ENCODE measurements around the gene TOR1B.

TOR1B gene

GRCh38 chr9:129814432-129815223 lies 11.6 kb downstream of the TOR1B start:
- peak in 2 of 4 experiments; percentile 15 to 23 for DNase-seq

- DNase-seq: no peak
Measured at GRCh38 chr9:129815278-129815677, 12.3 kb downstream of the TOR1B start.

GRCh38 chr9:129816501-129817435 lies 13.8 kb downstream of the TOR1B start:
- DNase-seq: peak; percentile 77 to 92 (median 88)

- peak; percentile 18 to 60 (median 40) for DNase-seq
Measured at GRCh38 chr9:129822898-129823541, 20.0 kb downstream of the TOR1B start.

- peak in 1 of 4 experiments; percentile 34 for DNase-seq
Measured at GRCh38 chr9:129823542-129823934, 20.6 kb downstream of the TOR1B start.

- DNase-seq: peak; percentile 96 to 97 (median 97)
Measured at GRCh38 chr9:129823935-129824601, 21.1 kb downstream of the TOR1B start, which contains the start of gene TOR1A. TSS of gene TOR1A (minus strand) at chr9:129824136. CDS start at chr9:129824085, 51 bp downstream.

GRCh38 chr9:129826344-129826743 lies 23.4 kb downstream of the TOR1B start:
- DNase-seq: no peak

- no peak for DNase-seq
Measured at GRCh38 chr9:129826759-129827158, 23.8 kb downstream of the TOR1B start.

GRCh38 chr9:129828051-129828450 lies 25.1 kb downstream of the TOR1B start:
- no peak for DNase-seq

GRCh38 chr9:129828969-129829368 lies 26.0 kb downstream of the TOR1B start:
- no peak for DNase-seq

- peak in 2 of 4 experiments; percentile 21 to 28 for DNase-seq
Measured at GRCh38 chr9:129832982-129833381, 30.0 kb downstream of the TOR1B start.

- DNase-seq: peak; percentile 11 to 64 (median 40)
Measured at GRCh38 chr9:129834489-129835127, 31.6 kb downstream of the TOR1B start.

- DNase-seq: peak; percentile 98 to 100 (median 99)
Measured at GRCh38 chr9:129835128-129835859, 32.3 kb downstream of the TOR1B start, which contains the start of the genes C9orf78 and USP20. TSS of gene C9orf78 (minus strand) at chr9:129835275. CDS start at chr9:129835221, 54 bp downstream. TSS of gene USP20 (plus strand) at chr9:129835458. CDS start at chr9:129852556, 17,098 bp downstream.

GRCh38 chr9:129835860-129836223 lies 32.9 kb downstream of the TOR1B start:
- DNase-seq: peak in 1 of 4 experiments; percentile 25

GRCh38 chr9:129836311-129837007 lies 33.5 kb downstream of the TOR1B start:
- peak; percentile 7 to 42 (median 24) for DNase-seq

- peak; percentile 53 to 84 (median 66) for DNase-seq
Measured at GRCh38 chr9:129838707-129839259, 35.8 kb downstream of the TOR1B start.

GRCh38 chr9:129839324-129840023 lies 36.5 kb downstream of the TOR1B start:
- peak in 2 of 4 experiments; percentile 16 to 28 for DNase-seq

- DNase-seq: no peak
Measured at GRCh38 chr9:129840034-129840433, 37.0 kb downstream of the TOR1B start.

GRCh38 chr9:129841071-129841470 lies 38.1 kb downstream of the TOR1B start:
- DNase-seq: no peak

All from suppressor macrophage (primary cell).